ENCODE results near the gene SPEG. TPM values are rescaled to one million over a fixed set of nuclear protein-coding genes. Genes with fewer than 3 reads are reported as not detected.

The SPEG gene
- total RNA-seq, 2 donors from 2014 or later, result 2.9 to 3.6 TPM

DNA sequence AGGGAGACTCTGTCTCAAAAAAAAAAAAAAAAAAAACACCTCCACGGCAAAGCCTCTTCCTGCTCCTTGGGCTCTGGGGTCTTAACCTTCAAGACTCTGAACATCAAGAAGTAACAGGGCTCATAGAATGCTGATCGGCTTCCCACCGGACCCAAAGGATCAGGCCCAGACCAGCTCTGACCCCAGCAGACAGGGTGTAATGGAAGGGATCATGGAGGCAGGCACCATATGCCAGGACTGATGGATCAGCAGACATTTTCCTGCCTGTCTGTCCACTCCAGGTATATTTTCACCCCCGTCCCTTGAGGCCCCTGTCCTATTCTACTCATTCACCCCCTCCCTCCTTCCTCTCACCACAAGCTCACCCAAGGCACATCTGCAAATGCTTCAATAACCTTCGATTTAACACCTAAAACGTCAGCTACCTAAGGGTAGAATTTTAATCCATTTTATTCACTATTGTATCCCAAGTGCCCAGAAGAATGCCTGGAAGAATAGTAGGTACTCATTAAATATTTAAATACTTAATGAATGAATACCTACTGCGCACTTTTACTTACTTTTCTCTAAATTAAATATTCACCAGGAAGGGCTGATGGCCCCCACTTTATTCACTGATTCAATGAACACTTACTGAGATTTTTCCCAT is 4.6 kb upstream of the SPEG start:
- no peak for DNase-seq
- no peak for ATAC-seq
- intact Hi-C loops (cut with DNase I), result no loop called here
- 88 to 92% methylated on average over 7 of the region's 7 CpGs for WGBS, 2 donors
- Histone ChIP-seq H3K4me1 (peaks cover 5% of the 10 kb centered on the region), H3K27ac (no peak overlapping the region), H3K4me3 (no peak overlapping the region), H3K36me3 (replicated peaks in 1 of 2; ENCODE audit: insufficient read depth in 1 of 2, low read depth in 2 of 2) (no peaks in the 10 kb centered on the region), H3K9me3 (no peaks in the 10 kb centered on the region), H3K27me3 (peaks cover 6 to 9% of the 10 kb centered on the region in 2 donors)
- TF ChIP-seq, protein P1, sequence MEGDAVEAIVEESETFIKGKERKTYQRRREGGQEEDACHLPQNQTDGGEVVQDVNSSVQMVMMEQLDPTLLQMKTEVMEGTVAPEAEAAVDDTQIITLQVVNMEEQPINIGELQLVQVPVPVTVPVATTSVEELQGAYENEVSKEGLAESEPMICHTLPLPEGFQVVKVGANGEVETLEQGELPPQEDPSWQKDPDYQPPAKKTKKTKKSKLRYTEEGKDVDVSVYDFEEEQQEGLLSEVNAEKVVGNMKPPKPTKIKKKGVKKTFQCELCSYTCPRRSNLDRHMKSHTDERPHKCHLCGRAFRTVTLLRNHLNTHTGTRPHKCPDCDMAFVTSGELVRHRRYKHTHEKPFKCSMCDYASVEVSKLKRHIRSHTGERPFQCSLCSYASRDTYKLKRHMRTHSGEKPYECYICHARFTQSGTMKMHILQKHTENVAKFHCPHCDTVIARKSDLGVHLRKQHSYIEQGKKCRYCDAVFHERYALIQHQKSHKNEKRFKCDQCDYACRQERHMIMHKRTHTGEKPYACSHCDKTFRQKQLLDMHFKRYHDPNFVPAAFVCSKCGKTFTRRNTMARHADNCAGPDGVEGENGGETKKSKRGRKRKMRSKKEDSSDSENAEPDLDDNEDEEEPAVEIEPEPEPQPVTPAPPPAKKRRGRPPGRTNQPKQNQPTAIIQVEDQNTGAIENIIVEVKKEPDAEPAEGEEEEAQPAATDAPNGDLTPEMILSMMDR (IDR thresholded peaks at IDR 0.05), result no peak
- no peak for TF ChIP-seq POLR2A (IDR thresholded peaks at IDR 0.05)

DNA sequence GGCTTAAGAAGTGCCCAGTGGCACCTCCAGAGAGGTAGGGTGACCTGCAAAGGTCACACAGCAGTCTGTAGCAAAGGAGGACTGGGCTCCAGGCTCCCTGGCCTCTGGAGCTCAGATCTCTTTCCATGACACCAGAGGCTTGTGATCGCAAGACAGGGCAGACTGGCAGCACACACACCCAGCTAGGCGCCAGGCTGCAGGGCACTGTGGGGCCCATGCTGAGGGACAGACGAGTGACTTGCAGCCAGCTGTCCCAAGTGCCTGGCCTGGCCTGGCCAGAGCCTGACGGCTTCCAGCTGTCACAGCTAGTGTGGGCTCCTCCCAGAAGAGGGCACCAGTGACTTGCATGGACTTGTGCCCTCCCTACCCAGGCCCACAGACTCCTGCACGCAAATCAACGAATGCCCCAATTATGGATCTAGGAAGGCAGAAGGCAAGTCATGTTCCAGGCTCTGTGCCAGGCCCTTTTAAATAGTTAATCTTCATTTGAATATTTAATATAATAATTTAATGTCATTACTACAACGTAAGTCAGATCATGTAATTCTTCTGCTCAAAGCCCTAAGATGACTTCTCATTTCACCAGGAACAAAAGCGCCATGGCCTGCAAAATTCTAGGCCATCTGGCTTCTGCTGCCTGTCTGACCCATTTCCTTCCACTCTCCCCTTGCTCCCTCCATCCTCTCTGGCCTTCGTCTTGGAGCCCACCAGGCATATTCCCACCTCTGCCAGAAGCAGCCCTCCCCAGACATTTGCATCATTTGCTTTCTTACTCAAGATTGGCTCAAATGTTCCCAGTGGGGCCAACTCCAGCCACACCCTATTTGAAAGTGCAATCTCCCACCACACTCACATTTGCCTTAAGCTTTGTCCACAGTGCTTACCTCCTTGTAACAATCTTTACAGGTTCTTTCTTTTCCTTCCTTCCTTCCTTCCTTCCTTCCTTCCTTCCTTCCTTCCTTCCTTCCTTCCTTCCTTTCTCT is 3.7 kb upstream of the SPEG start:
- 52 to 68% methylated on average over 5 to 9 of the region's 9 CpGs for WGBS, 2 donors
- intact Hi-C loops (cut with DNase I), result no loop called here
- DNase-seq (no peak), ATAC-seq (no peak)
- no peak overlapping the region for H3K27ac ChIP-seq
- H3K4me3 ChIP-seq, result no peak overlapping the region
- TF ChIP-seq POLR2A (IDR thresholded peaks at IDR 0.05), result no peak
- TF ChIP-seq, protein P1 (IDR thresholded peaks at IDR 0.05), result peak in 1 of 7 experiments; percentile 6
- no peaks in the 10 kb centered on the region for H3K36me3 ChIP-seq (replicated peaks in 1 of 2; ENCODE audit: insufficient read depth in 1 of 2, low read depth in 2 of 2)
- H3K27me3 ChIP-seq, result peaks cover 7 to 15% of the 10 kb centered on the region in 2 donors
- no peaks in the 10 kb centered on the region for H3K9me3 ChIP-seq
- H3K4me1 ChIP-seq, result peaks cover 8% of the 10 kb centered on the region

DNA sequence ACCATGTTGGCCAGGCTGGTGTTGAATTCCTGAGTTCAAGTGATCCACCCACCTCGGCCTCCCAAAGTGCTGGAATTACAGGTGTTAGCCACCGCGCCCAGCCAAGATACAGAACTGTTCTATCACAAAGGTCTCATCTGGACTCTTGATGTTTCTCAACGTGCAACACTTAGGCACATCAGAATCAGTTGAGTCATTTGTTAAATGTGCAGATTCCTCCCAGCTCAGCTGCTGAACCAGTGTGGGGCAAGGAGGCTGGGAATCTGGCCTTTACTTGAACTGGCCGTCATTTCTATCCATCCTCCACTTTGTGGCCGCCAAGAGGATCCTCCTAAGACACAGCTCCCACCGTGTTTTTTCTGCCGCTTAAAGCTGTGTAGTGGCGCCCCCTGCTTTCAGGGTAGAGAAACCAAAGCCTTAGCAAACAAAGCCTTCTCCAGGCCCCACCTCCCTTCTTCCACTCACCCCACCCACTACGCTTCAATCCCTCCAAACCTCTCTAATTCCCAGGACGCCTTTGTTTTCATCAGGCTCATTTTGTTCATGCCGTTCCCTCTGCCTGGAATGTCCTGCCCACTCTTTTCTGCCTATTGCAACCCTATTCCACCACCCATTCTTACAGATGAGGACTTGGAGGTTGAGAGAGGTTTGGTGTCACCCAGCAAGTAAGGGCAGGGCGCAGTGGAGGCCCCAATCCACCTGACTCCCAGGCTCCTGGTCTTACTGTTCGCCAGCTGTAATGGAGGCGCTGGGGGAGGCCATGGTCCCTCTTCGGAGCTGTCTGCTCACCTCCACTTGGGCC is 776 bp upstream of the SPEG start:
- Histone ChIP-seq H3K4me3 (no peak overlapping the region), H3K9me3 (no peaks in the 10 kb centered on the region), H3K36me3 (replicated peaks in 1 of 2; ENCODE audit: insufficient read depth in 1 of 2, low read depth in 2 of 2) (no peaks in the 10 kb centered on the region), H3K27ac (no peak overlapping the region), H3K27me3 (peaks cover 7 to 15% of the 10 kb centered on the region in 2 donors), H3K4me1 (peaks cover 8% of the 10 kb centered on the region)
- 82 to 83% methylated on average over 15 to 16 of the region's 16 CpGs for WGBS, 2 donors
- DNase-seq (no peak), ATAC-seq (no peak)
- intact Hi-C loops (cut with DNase I), result no loop called here
- TF ChIP-seq, protein P1 (IDR thresholded peaks at IDR 0.05), result peak in 1 of 7 experiments; percentile 20
- TF ChIP-seq POLR2A (IDR thresholded peaks at IDR 0.05), result no peak

DNA sequence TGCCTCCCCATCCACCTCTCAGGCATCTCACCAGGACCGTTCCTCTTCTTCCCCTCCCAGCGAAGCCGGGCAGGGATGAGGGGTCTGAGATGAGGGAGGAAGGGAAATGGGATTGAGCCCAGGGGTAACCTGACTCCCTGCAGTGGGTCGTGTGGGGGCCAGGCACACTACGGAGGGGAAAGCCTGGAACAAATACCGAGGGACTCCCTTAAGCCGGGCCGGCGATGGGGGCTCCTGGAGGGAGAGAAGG is 250 bp upstream of the SPEG start:
- ATAC-seq (no peak), DNase-seq (no peak)
- Histone ChIP-seq H3K27ac (no peak overlapping the region), H3K4me3 (no peak overlapping the region), H3K36me3 (replicated peaks in 1 of 2; ENCODE audit: insufficient read depth in 1 of 2, low read depth in 2 of 2) (no peaks in the 10 kb centered on the region), H3K4me1 (peaks cover 8% of the 10 kb centered on the region), H3K27me3 (peaks cover 7 to 15% of the 10 kb centered on the region in 2 donors), H3K9me3 (no peaks in the 10 kb centered on the region)
- TF ChIP-seq, protein P1 (IDR thresholded peaks at IDR 0.05), result no peak
- no peak for TF ChIP-seq POLR2A (IDR thresholded peaks at IDR 0.05)
- intact Hi-C loops (cut with DNase I), result no loop called here
- 53 to 61% methylated on average over 8 to 9 of the region's 9 CpGs for WGBS, 2 donors

Data from body of pancreas (tissue), 4 donors.